ENCODE data around the gene PPTC7. TPM values are rescaled to one million over a fixed set of nuclear protein-coding genes. Genes with fewer than 3 reads are reported as not detected.
"Not testable (repeated sequence)": the region's sequence is repeated elsewhere in the genome, so short reads cannot be mapped to it uniquely, and the experiment has no call there.

The PPTC7 gene
- total RNA-seq, 4 donors from 2014 or later, result 25.3 to 36.4 (median 27.1) TPM

GRCh38 chr12:110565894-110566871 is 16.9 kb downstream of the PPTC7 start:
- Histone ChIP-seq H3K36me3 (no peaks in the 10 kb centered on the region), H3K27me3 (no peaks in the 10 kb centered on the region), H3K4me1 (peaks cover 5 to 54% (median 37%) of the 10 kb centered on the region in 4 donors), H3K4me3 (no peak overlapping the region), H3K27ac (peak overlapping the region; percentile 36 to 59 (median 46)), H3K9me3 (peaks cover 6 to 7% of the 10 kb centered on the region in 2 donors)
- 69 to 85% methylated on average over 2 to 8 of the region's 8 CpGs for WGBS, 2 donors (ENCODE audit: low coverage in 1 of 2)
- no peak for DNase-seq
- TF ChIP-seq CTCF (IDR thresholded peaks at IDR 0.05), result no peak
- TF ChIP-seq POLR2A (IDR thresholded peaks at IDR 0.05), result no peak
- no peak for TF ChIP-seq POLR2AphosphoS5 (IDR thresholded peaks at IDR 0.05)
- no peak for TF ChIP-seq EP300 (IDR thresholded peaks at IDR 0.05; ENCODE audit: low read depth)
- in situ Hi-C loops (cut with MboI; ENCODE audit: low pct_ligation_motif_present in 1 of 4, low pct_unique_long_range_greater_than_20kb in 1 of 4, low sequenced_read_pairs in 3 of 4), result no loop called here
- intact Hi-C loops (cut with DNase I; ENCODE audit: low total_unique reads), result no loop called here

GRCh38 chr12:110564471-110564991 is 18.6 kb downstream of the PPTC7 start:
- H3K27me3 ChIP-seq, result no peaks in the 10 kb centered on the region
- TF ChIP-seq EP300 (IDR thresholded peaks at IDR 0.05; ENCODE audit: low read depth) (no peak), CTCF (IDR thresholded peaks at IDR 0.05) (no peak), POLR2A (IDR thresholded peaks at IDR 0.05) (no peak), POLR2AphosphoS5 (IDR thresholded peaks at IDR 0.05) (no peak)
- no peak for DNase-seq
- WGBS, 2 donors (ENCODE audit: low coverage in 1 of 2), result 48 to 69% methylated on average over 8 of the region's 8 CpGs
- H3K27ac ChIP-seq, result peak overlapping the region; percentile 54 to 59 (median 56)
- H3K9me3 ChIP-seq, result peaks cover 3 to 5% of the 10 kb centered on the region in 2 donors
- no peaks in the 10 kb centered on the region for H3K36me3 ChIP-seq
- H3K4me1 ChIP-seq, result peaks cover 5 to 65% (median 37%) of the 10 kb centered on the region in 4 donors
- intact Hi-C loops (cut with DNase I; ENCODE audit: low total_unique reads), result no loop called here
- in situ Hi-C loops (cut with MboI; ENCODE audit: low pct_ligation_motif_present in 1 of 4, low pct_unique_long_range_greater_than_20kb in 1 of 4, low sequenced_read_pairs in 3 of 4), result no loop called here
- no peak overlapping the region for H3K4me3 ChIP-seq

GRCh38 chr12:110563702-110564470 is 19.2 kb downstream of the PPTC7 start:
- Histone ChIP-seq H3K9me3 (no peaks in the 10 kb centered on the region), H3K27me3 (no peaks in the 10 kb centered on the region), H3K4me3 (no peak overlapping the region), H3K36me3 (no peaks in the 10 kb centered on the region), H3K4me1 (peaks cover 5 to 66% (median 38%) of the 10 kb centered on the region in 4 donors), H3K27ac (peak overlapping the region; percentile 54 to 59 (median 56))
- intact Hi-C loops (cut with DNase I; ENCODE audit: low total_unique reads), result no loop called here
- TF ChIP-seq POLR2A (IDR thresholded peaks at IDR 0.05), result no peak
- TF ChIP-seq POLR2AphosphoS5 (IDR thresholded peaks at IDR 0.05), result peak in 1 of 3 donors; percentile 38
- no peak for TF ChIP-seq CTCF (IDR thresholded peaks at IDR 0.05)
- no peak for DNase-seq
- in situ Hi-C loops (cut with MboI; ENCODE audit: low pct_ligation_motif_present in 1 of 4, low pct_unique_long_range_greater_than_20kb in 1 of 4, low sequenced_read_pairs in 3 of 4), result no loop called here

GRCh38 chr12:110562386-110562785 is 20.7 kb downstream of the PPTC7 start:
- Histone ChIP-seq H3K27ac (peak overlapping the region in 3 of 4 donors; percentile 15 to 54 (median 54)), H3K4me1 (peaks cover 5 to 68% (median 39%) of the 10 kb centered on the region in 4 donors)
- intact Hi-C loops (cut with DNase I; ENCODE audit: low total_unique reads); in situ Hi-C loops (cut with MboI; ENCODE audit: low pct_ligation_motif_present in 1 of 4, low pct_unique_long_range_greater_than_20kb in 1 of 4, low sequenced_read_pairs in 3 of 4); H3K27me3 ChIP-seq; H3K4me3 ChIP-seq; DNase-seq; H3K9me3 ChIP-seq; H3K36me3 ChIP-seq: not testable (repeated sequence)
- 50 to 54% methylated on average over 4 to 5 of the region's 5 CpGs for WGBS, 2 donors (ENCODE audit: low coverage in 1 of 2)

Data from transverse colon (tissue), 4 donors.